ENCODE results near the gene PIK3C3.

- TF ChIP-seq CTCF (IDR thresholded peaks at IDR 0.05) (no peak), POLR2AphosphoS5 (IDR thresholded peaks at IDR 0.05) (no peak), EP300 (IDR thresholded peaks at IDR 0.05) (no peak), POLR2A (IDR thresholded peaks at IDR 0.05) (no peak)
Observed at GRCh38 chr18:42001801-42002200, 46.8 kb downstream of the PIK3C3 start.

All from upper lobe of left lung (tissue), 4 donors.